GM18520 (cell line): Measurements from ENCODE around the gene PER2.
A peak's percentile ranks its signal among the peaks of the same experiment; 100 is the strongest.
"Not testable (repeated sequence)": the region's sequence is repeated elsewhere in the genome, so short reads cannot be mapped to it uniquely, and the experiment has no call there.

ENCODE experiments used
- ATAC-seq: cut with Tn5 transposase; IDR thresholded peaks from one replicate; pipeline ENCODE4 v1.9.1; 2021; ENCODE audit not compliant: unreplicated experiment

PER2 gene

DNA sequence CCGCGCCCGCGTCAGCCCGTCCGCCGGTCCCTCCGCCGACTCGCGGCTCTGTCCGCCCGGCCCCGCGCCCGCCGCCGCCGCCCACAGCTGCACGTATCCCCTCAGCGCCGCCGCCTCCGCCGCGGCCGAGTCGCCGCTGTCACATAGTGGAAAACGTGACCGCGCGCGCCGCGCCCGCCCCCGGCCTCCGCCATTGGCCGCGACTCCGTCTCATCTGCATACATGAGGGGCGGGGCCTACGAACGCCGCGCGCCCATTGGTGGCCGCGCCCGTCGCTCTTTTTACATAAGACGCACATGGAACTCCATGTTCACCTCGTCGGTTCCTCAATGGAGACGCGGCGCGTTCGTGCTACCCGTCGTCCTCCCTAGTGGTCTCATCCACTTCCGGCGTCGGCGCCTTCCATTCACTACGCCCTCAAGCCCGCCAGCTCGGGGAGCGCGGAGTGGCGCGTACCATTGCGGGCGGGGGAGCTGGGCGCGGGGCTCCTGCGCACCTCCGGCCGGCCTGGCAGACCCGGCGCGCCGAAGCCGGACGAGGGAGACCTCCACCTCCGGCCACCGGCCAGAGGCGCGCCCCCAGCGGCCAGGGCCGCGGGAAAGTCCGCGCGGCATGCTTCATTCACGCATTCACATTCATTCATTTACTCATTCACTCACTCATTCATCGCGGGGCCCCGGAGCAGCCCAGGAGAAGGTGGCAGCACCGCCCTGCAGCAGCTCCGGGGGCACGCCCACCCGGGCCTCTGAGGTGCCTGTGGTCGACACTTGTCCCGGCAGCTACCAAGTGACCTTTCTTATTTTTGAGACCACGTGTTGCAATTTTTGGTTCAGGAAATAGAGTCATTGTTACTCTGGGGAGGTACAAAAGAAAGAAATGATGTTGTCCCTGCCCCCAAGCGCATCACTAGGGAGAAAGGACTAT, 502 bp upstream of the PER2 start:
- ATAC-seq, result peak; percentile 80

DNA sequence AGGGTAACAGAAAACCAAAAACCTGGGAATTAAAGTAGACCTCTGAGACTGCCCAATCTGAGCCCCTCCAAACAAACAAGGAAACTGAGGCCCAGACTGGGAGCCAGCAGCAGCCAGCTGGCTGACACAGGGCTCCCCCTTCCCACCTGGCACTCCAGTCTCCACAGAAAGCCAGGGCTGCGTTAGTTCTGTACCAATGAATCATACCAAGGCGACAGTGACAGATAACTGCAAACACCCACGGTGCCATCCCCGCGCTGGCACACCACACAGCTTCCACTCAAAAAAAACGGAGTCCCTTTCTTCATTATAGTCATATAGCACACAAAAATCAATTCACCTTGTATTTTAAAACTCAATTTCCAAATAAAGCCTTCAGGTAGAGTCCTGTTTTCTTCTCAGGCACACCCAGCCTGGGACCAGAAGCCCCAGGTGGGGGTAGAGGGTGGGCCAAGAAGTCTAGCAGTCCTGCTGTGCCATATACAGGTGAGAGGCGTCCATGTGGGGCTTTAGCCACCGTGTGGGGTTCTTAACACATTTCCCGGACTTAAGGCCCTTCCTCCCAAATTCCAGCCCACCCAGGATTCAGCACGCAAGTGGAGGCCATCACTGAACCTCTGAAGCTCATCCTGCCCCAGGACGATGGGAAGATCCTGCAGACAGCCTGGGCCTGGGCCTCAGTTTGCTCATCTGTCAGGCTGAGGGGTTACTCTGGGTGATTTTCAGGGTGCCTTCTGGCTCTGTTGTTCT, 1.2 kb downstream of the PER2 start:
- no peak for ATAC-seq

DNA sequence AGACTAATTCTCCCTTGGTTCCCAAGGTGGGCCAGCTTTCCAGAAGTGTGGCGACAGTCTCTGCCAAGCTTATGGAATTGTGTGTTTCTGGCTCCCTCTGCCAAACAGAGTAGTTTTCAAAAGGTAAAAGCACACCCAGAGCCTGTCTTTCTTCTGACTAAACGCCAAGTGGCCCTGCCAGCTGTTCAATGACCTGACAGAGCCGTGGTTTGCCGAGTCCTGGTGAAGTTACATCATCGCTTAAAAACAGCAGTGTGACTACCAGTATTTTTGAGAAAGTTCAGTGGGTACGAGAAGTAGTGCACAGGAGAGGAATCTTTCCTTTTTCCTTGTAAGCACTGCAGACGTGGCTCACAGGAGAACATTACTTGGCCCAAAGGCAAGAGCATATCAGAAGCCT, 1.9 kb downstream of the PER2 start:
- no peak for ATAC-seq

DNA sequence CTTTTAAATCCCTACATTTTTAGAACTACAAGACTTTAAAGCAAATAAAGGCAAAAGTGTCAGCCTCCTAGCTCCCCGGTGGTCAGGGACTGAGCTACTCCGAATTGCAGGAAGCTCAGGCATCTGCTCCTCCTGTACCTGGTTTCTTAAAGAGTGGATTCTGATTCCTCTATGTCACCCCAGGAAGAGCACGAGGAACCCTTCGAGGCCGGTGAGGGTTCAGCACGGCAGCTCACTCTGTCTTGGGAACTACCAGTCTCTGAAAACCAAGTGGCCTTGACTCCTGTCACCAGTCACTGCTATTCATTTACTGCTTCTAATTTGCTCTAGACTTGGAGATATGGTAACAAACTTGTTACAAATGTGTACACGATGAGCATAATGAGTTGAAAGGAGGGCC, 2.3 kb downstream of the PER2 start:
- no peak for ATAC-seq

DNA sequence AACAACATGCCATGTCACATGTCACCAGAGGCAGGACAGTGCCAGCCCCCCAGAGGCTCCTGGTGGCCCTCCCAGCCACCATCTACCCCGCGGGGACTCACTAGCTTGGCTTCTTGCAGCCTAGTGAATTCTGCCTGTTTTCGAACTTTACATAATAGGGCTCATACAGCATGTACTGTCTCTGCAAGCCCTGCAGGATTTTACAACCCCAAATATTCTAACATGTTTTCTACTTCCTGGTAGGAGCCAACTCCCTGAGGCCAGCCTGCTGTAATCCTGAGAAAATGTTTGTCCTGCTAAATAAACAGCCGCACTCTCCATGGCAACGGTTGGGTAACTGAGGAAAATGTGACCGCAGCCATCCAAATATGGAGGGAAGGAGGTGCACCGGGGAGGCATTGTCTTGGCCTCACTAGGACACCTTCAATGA, 2.7 kb downstream of the PER2 start:
- no peak for ATAC-seq

DNA sequence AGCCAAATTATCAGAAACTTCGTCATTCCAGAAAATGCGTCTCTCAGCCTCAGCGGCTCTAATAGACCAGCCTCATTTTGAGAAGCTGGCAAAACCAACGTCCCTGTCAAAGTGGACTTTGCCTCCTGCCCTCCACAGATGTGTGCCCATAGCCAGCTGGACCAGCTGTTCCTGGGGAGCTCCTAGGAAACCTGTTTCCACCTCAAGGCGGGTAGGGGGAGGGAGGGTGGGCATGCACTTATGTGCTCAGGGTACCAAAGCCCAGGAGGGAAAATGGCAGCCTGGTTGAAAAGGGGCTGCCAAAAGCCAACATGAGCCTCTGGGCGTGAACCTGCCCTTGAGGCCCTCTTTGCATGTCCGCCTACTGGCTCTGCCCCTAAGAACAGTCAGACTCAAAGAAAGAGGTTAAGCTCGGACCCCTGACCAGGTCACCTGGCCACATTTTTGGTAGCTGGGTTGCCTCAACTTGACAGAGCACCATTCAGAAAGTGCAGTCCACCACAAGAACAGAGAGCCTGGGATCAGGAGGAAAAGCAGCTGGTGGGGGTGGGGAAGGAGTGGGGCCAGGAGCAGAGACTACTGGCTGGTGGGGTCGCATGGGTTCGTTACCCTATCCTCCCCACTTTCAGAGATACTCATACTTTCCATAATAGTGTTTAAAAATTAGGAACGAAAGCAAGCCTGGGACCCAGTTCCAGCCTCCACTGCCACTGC, 3.5 kb downstream of the PER2 start:
- no peak for ATAC-seq

DNA sequence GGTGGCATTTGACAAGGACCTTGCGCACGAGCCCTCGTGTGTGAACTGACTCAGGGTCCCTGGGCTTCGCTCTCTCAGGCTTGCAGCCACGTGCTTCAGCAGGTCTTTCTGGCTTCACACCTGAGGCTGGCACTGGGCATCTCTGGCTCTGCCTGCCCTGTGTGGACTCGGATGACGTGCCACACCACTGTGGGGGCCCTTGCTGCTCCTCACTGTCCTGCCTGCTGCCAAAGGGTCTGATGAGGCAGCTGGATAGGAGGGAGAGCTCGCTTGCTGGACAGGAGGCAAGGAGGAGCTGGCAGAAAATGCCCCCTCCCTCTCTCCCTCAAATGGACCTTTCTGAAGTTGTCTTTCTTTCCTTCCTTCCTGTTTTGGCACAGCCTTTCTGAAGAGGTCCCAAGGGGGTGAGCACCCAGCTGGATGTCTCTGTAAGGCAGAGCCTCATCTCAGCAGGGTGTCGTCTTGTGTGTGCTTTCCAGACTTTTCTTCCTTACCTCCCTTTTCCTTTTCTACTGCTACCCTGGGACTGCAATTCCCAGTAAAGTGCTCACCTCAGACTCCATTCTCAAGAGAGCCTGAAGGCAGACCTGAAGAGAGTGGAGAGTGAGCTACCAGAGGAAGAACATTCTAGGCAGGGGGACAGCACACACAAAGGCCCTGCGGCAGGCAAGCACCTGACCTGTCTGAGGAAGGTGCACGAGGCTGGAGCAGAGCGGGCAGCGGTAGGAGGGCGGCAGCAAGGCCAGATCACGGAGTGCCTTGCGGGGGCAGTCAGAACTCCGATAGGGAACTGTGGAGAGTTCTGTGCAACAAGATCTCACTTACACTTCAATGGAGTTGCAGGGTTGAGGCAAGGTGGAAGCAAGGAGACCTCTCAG, 5.3 kb downstream of the PER2 start:
- ATAC-seq, result no peak

DNA sequence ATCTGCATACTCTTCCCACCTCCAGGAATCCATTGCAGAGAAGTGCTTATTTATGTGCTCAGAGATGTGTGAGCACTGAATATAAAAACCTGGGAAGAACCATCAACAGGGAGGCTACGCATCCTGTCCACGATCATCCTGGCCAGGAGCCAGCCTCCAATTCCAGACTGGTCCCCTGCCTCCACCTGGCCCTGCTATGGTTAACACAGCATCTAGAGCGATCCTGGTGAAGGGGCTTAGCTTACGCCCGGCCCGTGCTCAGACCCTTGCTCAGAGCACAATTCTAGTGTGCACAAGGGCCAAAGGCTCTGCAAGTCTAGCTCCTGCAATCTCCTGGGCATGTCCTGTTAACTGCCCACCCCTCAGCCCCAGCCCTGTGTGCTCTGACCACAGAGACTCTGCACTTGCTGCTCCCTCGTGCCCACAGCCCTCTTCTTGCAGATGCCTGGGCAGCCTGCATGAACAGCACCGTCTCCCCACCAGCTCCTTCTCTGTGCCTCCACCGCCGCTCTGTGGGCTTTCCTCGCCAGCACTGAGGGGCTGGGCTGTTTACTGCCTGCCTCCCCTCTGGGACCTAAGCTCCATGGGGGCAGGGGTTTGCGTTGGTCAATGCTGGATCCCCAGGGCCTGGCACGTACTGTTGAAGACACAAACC, 6.5 kb downstream of the PER2 start:
- no peak for ATAC-seq

DNA sequence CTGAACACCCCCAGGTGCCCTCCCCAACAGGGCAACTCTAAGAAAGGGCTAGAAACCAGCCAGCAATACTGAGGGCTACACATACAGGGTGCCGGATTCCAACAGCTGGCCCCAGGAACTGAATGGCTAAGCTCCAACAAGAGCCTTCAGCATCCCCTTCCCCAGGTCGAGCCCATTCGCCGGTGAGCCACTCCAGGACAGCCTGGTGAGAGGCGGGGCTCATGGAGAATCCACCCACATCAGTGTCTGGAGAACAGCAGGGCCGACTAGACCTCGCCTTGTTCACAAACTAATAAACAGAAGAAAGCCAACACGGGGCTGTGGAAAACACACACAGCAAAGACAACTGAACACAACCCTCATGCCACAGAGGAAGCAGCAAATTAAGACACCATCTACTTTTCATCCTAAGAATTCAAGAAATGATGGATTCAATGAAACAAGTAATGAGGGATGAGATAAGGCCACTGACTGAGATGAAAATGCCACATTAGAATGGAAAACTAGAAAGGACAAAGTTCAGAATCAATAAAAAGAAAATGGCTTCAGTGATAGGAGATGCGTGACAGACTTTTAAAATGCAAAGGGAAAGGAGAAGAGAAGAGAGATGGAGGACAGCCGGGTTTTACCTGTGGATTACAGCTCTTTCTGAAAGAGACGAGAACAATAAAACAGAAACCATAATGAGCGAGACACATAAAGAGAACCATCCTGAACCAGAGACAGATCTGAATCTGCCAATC, 8.2 kb downstream of the PER2 start:
- ATAC-seq, result no peak

DNA sequence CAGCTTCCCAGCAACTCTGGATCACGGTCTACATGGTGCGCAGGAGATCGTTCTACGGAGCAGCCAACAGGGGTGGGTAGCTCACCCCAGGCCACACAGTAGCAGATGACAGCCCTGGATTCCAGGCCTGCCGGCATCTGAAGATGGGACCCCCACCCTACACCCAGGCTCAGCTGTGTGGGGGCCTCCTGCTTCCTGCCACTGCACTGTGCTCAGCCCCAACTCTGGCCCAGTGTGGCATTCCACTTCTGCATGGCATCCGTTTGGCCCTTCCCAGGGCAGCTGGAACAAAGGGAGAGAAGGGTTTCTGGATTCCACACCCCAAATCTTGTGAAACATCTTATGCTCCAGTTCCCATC, 9.1 kb downstream of the PER2 start:
- ATAC-seq, result no peak

DNA sequence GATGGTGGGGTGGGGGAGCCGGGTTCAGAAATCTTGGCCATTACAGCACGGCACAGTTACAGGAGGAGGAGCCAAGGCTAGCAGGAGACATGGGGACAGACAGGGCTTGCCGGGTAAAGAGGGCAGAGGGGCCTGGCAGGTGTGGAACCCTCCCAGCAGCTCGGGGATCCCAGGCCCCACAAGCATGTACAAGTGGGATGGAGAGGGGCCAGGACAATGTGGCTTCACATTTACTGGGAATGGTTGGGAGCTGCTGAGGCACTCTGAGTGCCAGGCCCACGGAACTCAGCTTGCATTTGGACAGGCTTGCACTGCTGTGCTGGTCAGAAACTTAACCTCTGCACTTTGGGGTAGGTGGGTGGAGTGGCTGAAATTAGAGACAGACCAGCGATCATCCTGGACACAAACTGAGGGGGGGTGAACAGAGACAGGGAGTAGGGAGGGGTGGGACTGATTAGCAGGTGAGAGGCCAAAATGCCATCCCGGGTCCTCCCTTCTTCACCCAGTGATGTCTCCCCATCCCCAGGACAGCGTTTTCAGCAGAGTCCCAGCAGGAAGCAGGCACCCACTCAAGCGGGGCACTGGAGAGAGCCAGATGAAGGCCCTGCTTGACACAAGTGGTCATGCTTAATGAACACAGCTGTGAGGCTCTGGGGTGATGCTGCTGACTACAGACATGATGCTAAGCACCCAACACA, 9.6 kb downstream of the PER2 start:
- no peak for ATAC-seq

DNA sequence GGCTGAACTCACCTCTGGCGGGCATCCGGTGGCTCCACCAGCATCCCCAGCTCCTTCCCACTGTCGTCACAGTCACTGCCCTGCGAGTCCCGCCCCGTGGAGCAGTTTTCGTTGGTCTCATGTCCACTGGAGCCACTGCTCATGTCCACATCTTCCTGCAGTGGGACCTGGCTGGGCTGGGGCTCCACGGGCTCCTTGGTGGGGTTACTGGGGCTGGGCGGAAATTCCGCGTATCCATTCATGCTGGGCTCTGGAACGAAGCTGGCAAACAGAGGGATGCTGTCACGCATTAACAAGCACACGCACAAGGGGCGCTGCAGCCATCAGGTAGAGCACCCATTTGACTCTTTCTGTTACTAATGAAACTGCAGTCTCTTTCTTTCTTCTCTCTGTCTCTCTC, 10.7 kb downstream of the PER2 start:
- ATAC-seq, result no peak

DNA sequence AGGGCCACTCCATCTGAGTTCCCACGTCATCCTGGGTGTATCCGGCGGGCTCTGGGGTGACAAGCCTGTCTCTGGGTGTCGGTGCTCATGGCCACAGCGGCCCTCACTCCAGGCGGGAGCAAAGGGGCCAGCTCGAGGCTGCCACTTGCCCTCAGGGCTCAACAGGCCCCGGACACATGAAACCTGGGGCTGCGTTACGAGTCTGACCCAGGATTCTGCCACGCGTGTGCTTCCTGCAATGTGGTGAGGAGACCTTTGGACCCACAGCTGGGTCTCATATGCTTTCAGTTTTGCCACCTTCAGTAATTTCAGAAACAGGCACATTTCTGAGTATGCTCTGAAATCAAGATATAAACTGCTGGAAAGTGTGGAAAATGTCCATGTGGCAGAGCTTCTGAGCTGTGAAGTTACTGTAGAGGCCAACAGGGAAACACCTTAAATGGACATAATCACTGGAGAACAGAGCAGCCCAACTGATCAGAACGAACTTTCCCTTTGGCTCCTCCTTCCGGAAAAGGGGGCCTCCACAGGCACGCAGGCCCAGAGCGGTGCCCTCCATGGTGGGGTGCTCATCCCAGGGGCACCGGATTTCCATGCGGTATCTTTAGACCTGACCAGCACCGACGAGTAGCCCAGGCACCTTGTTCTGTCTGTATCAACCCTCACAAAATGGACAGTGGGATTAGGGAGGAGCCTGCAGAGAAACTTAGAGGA, 14.1 kb downstream of the PER2 start:
- no peak for ATAC-seq

DNA sequence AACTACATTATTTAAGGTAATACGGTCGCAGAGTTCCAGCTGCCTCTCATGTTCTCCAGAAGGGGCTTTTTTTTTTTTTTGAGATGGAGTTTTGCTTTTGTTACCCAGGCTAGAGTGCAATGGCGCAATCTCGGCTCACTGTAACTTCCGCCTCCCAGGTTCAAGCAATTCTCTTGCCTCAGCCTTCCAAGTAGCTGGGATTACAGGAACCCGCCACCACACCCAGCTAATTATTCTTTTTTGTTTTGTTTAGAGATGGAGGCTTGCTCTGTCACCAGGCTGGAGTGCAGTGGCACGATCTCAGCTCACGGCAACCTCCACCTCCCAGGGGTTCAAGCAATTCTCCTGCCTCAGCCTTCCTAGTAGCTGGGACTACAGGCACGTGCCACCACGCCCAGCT, 15.0 kb downstream of the PER2 start:
- ATAC-seq, result not testable (repeated sequence)

DNA sequence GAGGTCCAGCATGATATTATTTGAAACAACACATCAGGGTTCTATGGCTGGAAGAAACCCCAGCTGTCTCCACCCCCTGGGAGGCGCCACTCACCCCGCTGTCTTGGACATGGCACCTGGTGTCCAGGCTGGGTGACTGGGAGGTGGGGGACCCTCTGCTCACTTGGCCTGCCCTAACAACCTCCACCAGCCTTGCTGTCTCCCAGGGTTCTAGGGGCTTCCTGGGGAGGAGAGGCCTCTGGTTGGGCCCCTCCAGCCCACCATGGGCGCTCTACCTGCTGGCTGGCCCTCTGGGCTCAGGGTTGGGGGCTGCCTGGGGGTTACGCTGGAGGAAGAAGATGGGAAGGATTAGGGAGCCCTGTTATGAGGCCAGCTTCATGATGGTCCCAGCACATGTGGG, 16.3 kb downstream of the PER2 start:
- ATAC-seq, result no peak

DNA sequence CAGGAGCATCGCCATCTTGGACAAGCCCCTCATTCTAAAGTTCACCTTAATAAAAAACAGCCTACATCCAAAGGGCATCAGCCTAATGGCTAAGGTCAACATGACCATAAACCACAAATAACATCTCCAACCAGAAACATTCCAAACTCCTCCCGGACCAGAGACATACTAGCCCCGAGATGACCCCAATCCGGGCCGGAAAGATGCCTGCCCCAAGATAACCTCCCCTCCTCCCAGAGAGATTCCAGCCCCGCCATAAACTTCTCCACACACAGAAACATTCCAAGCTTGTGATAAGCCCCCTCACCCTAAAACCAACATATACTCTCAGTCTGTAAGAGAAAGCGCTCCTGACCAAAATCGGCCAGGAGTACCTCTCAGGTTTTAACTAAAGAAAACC, 16.7 kb downstream of the PER2 start:
- ATAC-seq, result not testable (repeated sequence)

DNA sequence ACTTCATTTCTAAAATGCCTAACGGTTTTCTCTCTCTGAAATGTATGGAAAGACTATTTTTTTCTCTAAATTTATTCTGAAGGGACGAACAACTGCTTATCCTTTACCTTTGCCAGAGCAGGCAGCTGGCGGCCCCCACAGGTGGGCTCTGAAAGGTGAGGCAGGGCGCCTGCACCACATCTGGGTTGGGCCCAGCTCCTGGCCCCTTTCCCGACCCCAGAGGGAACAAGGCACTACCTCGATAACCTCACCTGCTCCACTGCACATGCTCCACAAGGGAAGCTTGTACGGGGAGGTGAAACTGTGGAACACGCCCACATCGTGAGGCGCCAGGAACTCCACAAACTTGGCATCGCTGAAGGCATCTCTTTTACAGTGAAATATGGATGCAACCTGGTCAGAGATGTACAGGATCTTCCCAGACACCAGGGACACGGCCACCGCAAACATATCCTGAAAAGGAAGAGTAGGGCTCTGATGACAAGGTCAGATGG, 17.3 kb downstream of the PER2 start:
- no peak for ATAC-seq

DNA sequence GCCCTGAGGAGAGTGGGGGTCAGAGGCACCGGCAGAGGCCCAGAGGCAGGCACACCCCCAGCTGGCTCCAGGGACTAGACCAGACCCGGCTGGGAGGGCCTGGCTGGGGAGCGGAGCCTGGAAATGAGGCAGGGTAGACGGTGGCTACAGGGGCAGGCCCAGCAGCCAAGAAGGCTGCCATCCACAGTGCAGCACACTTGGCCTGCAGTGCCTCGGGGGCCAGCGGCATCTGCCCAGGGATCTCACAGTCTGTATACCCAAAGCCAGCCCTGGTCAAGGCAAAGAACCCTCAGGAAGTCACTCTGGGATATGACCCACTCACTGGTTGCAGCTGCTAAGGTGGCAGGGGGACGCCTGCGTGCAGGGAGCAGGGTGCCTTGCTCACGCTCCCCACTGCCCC, 17.8 kb downstream of the PER2 start:
- ATAC-seq, result no peak
